GM19324 (cell line): Measurements from ENCODE around the gene SHANK1.

ENCODE experiments used
- ATAC-seq: cut with Tn5 transposase; IDR thresholded peaks from one replicate; pipeline ENCODE4 v1.9.1; 2021; ENCODE audit warnings: mild to moderate bottlenecking, moderate library complexity; ENCODE audit not compliant: unreplicated experiment, low FRiP score

Gene SHANK1

GRCh38 chr19:50713556-50714236, 5.9 kb downstream of the SHANK1 start:
- no peak for ATAC-seq

DNA sequence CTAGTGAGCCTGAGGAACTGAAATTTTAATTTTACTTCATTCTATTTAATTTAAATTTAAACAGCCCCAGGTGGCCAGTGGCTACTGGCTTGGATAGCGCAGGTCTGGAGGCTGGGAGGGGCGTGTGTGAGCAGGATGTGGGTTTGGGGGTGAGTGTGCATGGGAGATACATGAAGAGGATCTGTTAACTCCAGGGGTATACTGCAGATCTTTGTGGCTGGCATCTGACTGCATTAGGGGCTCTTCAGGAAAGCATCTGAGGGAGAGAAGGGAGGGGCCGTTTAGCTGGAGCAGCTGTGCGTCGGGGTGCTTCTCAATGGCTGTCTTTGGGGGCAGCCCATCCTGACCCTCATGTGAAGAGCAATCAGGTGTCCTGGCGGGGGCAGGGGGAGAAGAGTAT, 6.8 kb downstream of the SHANK1 start:
- ATAC-seq = no peak

DNA sequence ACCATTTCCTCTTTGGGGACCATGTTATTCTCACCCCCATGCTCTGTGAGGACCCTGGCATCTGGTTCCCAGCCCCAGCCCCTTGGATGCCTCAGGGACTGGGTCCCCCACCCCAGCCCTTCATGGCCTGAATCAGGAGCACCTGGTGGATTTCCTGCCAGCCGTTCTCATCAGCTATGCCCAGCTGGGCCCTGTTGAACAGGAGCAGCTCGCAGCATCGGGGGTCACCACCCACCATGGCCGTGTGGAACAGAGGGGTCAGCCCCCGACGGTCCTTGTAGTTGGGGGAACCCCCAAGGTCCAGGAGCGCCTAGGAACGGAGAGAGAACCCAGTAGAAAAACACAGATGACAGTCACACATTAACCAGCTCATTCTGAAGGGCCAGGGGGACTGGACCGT, 7.8 kb downstream of the SHANK1 start:
- ATAC-seq = no peak

DNA sequence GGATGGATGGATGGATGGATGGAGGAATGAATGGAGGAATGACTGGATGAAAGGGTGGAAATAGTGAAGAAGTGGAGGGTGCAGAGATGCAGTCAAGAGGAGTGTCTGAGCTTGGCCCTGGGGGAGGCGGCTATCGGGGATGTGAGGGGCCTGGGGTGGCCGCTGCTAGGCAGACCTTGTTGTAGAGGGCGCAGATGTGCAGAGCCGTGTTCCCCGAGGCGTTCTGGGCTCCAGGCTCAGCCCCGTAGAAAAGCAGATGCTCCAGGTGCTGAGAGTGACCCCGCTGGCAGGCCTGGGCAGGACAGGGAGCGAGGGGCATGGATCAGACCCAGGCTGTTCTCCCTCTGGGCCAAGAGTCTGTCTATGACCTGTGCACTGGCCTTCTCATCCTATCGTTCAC, 8.4 kb downstream of the SHANK1 start:
- ATAC-seq = no peak

GRCh38 chr19:50710612-50711011, 9.0 kb downstream of the SHANK1 start:
- no peak for ATAC-seq

GRCh38 chr19:50710094-50710493, 9.5 kb downstream of the SHANK1 start:
- ATAC-seq = no peak

DNA sequence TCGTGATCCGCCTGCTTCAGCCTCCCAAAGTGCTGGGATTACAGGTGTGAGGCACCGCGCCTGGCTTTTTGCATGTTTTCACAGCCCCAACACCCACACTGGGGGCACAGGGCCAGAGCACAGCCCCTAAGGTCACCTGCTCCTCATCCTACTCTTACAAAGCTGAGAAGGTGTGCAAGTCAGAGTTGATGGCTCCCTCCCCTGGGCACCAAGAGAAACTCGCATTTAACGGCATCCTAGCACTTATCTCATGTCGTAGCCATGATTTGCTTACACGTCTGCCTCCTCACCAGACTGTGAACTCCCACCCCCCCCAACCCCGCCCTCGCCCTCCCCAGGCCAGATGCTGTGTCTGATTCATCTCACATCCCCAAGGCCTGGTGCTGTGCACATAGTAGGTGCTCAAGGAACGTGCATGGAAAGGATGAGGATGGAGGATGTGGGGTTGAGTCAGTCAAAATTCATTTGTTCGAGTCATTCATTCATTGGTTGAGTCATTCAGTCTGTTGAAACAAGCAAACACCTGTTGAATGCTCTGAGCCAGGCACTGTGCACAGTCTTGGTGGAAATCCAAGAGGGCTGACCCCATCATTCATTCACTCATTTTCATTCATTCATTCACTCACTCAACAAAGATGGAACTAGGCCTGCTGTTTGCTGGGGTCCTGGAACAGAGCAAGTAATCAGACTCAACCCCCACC, 11.3 kb downstream of the SHANK1 start:
- no peak for ATAC-seq

GRCh38 chr19:50706387-50706786, 13.2 kb downstream of the SHANK1 start:
- ATAC-seq = no peak

GRCh38 chr19:50705422-50706019, 14.1 kb downstream of the SHANK1 start:
- no peak for ATAC-seq

GRCh38 chr19:50703915-50704796, 15.4 kb downstream of the SHANK1 start:
- no peak for ATAC-seq

DNA sequence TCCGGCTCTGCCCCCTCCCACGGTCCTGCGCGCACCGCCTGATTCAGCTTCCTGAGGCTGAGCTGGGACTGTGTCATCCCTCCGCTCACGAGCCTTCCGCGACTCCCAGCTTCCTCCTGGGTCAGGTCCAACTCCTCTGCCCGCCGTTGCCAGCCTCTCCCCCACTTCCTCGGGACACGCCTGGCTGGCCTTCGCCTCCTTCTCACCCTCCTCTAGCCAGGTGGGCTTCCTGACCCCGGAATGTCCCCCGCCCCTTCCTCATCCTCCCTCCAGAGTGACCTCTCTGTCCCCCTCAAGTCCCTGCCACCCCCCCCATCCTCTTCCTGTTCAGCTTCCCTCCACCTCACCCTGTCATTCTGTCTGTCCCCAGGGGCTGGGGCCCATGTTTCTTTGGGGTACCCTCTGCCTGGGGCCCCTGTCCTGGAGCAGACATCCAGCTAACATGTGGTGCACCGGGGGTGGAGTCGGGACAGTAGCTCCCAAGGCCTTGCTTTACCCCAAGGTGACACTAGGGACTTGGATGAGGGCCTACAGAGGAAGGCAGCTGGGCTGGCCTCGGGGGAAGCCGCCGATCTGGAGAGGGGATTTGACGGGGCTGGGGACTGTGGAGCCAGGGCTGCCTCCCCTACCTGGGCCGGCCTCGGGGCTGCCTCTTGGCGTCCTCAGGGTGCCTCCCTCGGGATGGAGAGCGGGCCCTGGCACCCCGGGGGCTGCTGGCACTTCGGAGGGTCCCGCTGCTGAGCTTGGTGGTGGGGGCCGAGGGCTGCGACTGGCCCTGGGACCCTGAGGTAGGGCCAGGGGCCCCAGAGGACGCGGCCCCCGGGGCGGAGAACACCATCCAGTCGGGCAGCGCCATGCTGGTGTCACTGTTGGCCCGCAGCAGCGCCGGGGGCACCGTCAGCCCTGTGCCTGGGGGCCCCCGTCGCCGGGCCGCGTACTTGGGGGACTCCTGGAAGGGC, 16.5 kb downstream of the SHANK1 start:
- no peak for ATAC-seq

- no peak for ATAC-seq
Observed at GRCh38 chr19:50702158-50702870, 17.3 kb downstream of the SHANK1 start.

- ATAC-seq = no peak
Observed at GRCh38 chr19:50701367-50701985, 18.1 kb downstream of the SHANK1 start.

DNA sequence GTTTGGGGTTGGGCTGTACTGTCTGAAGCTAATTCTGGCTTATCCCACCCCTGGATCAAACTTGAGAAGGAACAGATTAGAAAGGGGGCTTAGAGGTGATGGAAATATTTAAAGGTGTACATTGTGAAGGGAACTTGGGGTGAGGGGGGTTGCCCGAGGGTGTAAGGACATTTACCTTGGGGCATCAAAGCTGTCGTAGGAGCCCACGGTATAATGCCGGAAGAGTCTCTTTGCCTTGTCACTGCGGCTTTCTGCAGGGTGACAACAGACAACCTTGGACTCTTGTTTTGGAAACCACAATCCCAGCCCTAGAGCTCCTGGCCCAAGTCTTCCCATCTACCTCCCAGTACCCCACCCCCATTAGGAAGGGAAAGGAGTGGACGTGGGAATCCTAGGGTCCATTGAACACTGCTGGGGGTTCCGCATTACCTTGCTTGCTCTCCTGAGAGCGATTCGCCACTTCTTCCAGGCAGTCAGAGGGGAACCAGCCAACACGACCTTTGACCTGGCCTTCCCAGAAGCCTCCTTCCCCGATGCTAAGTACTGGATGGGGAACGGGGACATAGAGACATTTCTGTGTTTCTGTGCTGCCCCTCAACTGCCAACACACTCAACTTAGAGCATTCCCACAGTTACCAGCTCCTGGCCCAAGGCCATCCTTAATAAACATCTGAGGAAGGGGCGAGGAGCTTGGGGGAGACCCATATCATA, 22.0 kb downstream of the SHANK1 start:
- no peak for ATAC-seq

DNA sequence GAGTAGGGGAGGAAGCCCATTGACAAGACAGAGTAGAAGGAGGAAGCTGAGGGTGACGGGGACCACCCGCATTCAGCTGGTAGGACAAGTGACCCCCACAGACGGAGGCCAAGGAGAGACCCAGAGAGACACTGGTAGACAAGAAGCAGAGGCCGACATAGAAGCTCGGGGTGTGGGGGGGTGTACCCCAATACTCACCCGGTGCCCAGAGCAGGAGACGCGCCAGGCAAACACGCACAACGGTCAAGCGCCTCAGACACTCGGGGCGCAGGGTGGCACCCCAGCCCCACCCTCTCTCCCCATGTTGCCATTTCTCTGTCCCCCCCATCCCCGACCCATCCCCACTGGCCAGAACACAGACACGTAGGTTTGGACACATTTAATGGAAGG, 23.5 kb downstream of the SHANK1 start:
- ATAC-seq = no peak

DNA sequence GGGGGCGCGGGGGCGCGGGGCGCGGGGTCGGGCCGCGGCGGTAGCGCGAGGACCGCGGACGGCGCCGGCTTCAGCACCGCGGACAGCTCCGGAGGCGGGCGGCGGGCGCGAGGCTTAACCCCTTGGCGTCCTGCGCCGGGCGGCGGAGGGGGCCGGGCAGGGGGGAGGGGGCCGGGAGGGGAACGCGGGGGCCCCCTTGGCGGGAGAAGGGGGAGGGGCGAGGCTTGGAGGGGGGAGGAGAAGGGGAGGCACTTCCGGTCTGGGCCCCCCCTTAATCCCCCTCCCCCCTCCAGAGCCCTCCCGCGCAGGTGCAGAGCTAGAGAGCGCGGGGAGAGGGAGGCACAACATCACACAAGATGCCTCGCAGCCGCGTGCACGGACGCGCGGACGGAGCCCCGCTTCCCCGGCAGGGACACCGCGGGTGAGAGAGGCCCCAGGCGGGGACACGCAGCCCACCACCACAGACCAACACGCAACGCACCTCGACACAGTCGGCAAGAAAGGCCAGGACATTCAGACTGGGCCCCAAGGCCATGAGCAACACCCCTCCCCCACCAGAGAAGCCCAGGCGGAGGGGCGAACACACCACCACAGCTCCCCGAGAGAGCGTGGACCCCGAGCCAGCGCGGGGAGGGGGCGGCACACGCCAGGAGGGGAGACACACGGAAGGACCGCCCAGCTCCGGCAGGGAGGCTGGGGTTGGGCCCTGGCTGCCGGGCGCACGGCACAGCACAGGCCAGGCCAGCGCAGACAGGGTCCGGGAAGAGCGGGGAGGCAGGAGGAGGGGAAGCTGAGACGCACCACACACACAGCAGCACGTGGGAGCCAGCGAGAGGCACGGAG, 24.1 kb downstream of the SHANK1 start:
- ATAC-seq = no peak

DNA sequence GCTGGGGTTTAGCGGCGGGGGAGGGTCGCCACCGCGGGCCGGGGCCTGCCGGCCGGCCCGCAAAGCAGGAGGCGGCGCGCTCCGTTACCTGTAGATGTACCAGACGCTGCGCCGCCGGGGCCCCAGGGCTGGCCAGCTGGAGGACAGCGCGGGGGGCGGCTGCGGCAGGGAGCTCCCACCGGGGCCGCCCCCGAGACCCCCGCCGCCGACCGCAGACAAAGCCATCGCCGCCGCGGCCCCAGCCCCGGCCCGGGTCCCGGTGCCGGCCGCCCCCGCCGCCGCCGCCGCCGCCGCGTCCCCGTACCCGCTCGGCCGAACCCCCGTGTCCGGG, 24.8 kb downstream of the SHANK1 start:
- no peak for ATAC-seq
